Measurements from ENCODE around the gene ANGPTL8.

Gene ANGPTL8, protein sequence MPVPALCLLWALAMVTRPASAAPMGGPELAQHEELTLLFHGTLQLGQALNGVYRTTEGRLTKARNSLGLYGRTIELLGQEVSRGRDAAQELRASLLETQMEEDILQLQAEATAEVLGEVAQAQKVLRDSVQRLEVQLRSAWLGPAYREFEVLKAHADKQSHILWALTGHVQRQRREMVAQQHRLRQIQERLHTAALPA

GRCh38 chr19:11239377-11240000 lies at the start of gene ANGPTL8:
Gene ANGPTL8, plus strand, starts transcription at chr19:11239619. Its CDS starts 19 bp downstream, at chr19:11239638.
- no peak for DNase-seq

DNA sequence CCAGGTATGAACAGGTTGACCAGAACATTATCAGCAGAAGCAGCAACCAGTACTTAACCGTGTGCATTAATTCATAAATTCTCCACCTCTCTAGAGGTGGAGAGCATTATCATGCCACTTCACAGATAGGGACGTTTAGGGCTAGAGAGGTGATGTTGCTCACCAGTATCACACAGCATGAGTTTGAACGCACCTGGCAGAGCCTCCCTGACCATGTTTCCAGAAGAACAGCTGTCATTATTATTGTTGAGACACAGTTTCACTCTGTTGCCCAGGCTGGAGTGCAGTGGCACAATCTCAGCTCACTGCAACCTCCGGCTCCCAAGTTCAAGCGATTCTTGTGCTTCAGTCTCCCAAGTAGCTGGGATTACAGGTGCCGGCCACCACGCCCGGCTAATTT lies 48.9 kb upstream of the ANGPTL8 start:
- no peak for DNase-seq

GRCh38 chr19:11191273-11191755 lies 48.1 kb upstream of the ANGPTL8 start:
- no peak for DNase-seq

DNA sequence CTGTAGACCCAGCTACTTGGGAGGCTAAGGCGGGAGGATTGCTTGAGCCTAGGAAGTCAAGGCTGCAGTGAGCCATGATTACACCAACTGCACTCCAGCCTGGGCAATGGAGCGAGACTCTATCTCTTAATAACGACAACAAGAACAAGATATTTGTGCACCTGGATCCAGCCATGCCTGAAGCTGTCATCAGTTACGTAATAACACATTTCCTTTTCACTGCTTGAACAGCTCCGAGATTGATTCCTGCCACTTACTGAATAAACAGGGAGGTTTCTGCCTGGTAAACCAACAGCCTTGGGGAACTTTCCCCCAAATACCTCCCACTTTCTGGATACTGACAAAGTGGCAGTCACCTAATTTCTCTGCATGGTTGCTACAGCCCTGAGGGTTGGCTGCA lies 47.5 kb upstream of the ANGPTL8 start:
- no peak for DNase-seq

GRCh38 chr19:11192957-11193939 lies 46.2 kb upstream of the ANGPTL8 start:
- no peak for DNase-seq

DNA sequence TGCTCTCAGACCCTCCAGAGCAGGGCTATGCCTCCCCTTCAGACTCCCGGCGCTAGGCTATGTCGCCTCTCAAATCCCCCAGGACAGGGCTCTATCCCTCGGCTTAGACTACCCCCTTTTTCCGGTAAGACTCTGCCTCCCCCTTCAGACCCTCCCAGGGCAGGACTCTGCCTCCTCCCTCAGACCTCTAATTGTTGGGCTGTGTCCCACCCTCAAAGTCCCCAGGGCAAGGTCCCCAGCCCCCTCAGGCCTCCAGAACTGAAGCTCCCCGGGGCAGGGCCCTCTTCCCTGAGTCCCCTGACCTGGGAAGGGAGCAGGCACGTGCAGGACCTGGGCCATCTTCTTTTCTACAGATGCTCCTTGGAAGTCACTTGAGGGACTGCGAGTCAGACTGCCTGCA lies 45.2 kb upstream of the ANGPTL8 start:
- DNase-seq, result no peak

DNA sequence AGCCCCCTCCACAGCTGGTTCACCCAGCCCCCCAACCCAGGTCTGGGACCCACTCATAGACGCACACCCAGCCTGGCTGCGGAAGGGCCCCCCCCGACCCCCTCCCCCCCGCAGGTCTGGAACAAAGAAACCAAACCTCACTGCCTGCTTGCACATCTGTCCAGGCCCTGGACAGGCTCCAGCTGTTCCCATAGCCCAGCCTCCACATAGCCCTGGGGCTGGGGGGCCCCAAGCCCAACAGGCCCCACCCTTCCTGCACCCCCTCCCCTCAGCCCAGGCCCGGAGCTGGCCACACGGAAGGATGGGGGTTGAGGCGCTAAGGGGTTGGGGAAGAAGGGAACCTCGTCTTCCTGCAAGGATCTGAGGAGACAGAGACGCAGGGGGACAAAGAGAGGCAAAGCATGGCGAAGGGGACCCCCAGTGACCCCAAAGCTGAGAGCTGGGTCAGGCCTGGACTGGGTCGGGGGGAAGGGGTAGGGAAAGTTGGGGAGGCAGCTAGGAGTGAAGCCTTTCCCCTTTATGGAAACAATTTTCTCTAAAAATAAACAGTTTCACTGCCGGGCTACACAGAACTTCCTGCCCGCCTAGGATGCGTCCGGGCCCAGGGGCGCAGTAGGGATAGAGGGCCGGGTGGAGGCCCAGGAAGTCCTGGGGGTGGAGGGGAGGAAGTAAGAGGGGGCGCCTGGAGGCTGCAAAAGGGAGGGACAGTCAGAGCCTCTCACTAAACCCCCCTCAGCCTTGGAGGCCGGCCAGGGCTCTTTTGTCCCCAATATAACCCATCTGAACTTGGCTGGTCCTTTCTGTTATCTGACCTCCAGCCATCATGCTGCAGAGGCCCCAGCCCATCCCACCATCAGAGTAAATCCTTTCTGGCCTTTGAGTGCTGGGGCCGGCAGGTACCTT lies 44.5 kb upstream of the ANGPTL8 start:
- no peak for DNase-seq

GRCh38 chr19:11195681-11196080 lies 43.7 kb upstream of the ANGPTL8 start:
- DNase-seq, result no peak

DNA sequence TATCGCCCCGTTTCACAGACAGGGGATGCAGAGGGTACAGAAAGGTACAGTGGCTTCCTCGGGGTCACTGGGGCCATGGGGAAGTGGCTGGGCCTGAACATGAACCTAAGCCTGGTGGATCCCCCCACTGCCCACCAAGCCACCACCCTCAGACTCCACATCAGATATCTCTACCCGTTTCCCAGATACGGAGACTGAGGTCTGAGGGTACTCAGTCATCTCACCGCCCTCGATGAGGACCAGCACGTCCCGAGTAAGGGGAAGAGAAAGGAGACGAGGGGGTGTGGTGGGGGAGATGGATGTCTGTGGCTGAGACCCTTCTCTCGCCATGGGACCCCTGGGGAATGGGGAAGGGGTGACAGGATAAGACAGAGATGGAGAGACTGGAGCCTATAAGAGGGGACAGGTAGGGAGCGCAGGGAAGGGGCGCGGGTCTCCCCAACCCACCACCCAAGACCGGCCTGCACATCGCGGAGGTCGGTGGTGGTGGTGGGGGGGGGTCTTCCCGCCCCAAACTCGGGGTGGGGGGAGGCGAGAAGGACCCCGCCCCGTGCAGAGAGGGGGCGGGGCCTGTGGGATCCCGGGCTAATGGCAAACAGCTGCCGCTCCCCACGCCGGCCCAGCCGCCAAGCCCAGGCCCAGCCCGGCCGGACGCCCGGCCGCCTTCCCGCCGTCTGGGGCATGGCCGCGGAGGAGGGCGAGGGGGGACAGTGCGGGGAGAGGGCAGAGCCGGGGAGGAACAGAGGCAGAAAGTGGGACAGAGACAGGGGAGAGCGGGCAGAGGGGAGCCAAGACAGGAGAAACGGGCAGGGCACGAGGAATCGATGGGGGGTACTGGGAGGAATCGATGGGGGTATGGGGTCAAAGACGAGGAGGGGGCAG lies 42.8 kb upstream of the ANGPTL8 start:
- DNase-seq, result no peak

DNA sequence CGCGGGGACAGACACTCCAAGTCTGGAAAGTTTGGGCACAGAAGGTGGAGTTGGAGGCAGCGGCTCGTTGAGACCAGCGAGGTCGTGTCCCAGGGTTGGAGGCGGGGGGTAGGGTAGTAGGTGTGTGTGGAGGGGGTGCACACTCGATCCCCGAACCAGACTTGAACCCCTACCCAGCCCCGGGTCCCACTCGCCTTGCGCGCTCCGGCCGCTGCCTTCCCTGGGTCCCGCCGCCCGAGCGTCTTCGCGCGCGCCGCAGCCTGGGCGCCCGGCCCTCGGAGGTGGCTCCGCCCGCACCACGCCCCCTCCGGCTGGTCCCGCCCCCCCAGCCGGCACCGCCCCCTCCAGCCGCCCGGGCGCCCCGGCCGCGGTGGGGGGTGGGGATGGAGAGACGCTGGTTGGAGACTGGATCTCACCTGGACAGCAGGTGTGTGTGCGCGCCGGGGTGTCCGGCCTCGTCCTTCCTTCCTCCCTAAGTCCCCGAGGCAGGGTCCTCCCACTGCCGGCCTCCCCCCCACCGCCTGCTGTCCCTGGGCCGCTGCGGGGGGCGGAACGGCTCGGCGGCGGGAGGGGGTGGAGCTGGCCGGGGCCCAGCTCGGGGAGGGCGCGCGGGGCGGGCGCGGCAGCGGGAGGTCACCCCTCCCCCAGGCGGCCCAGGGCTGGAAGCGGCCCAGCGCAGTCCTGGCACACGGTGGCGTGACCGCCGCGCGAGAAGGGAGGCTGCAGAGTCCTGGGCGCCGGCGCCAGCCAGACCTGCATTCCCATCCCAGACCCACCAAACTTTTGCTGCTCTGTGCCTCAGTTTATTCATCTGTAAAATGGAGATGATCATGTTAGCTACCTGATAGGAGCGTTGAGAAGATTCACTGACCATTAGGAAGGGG lies 41.9 kb upstream of the ANGPTL8 start, which contains the start of gene KANK2:
TSS of gene KANK2 (minus strand) at position 255 of the 884 bp plus-strand sequence. CDS start 3,034 bp downstream, outside the sequence.
- DNase-seq, result peak; percentile 66

DNA sequence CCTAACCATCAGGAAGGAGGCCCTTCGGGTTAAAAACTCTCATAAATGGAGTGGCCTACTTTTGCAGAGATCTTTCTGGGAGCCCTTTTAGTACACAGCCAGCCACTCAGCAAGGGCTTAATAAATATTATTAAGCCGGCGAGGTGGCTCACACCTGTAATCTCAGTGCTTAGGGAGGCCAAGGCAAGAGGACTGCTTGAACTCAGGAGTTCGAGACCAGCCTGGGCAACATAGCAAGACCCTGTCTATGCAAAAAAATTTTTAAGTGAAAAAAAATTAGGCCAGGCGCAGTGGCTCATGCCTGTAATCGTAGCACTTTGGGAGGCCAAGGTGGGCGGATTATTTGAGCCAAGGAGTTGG lies 41.3 kb upstream of the ANGPTL8 start:
- no peak for DNase-seq

DNA sequence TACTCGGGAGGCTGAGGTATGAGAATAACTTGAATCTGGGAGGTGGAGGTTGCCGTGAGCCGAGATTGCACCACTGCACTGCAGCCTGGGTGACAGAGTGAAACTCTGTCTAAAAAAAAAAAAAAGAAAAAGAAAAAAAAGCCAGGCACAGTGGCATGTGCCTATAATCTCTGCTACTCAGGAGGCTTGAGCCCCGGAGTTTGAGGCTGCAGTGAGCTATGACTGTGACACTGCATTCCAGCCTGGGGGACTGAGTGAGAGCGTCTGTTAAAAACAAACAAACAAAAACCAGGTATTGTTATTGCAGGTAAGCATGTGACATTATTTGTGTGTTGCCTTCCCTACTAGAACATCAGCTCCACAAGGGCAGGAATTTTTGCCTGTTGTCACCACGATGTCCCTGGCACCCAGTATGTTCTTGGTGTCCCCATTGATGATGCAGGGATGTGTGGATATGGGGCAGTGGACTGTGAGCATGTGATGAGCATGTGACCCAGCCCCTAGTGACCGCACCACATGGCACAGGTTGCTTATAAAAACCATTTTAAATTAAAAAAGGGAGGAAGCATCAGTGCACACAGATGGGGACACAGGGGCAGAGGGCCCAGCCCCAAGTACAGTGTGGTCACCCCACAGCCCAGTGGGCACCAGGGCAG lies 40.5 kb upstream of the ANGPTL8 start:
- DNase-seq, result no peak

GRCh38 chr19:11199517-11199916 lies 39.9 kb upstream of the ANGPTL8 start:
- no peak for DNase-seq

GRCh38 chr19:11200015-11200574 lies 39.3 kb upstream of the ANGPTL8 start:
- no peak for DNase-seq

DNA sequence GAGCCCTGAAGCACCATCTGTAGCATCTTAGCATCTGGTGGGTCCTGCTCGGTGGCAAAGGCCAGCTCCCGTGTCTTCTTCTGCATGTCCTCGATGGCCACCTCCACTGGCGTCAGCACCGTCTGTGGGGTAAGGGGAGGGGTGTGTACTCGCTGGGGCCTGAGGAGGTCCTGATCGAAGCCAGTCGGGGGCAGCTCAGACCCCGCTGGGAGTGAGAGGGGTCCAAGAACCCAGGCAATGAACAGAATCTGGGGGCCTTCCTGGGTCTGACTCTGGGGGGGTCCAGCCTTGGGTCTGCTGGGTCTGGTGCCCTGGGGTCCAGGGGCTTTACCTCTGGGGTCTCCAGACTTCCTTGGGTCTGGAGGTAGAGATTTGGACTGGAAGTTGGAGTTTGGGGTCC lies 38.5 kb upstream of the ANGPTL8 start:
- DNase-seq, result no peak

GRCh38 chr19:11201791-11202190 lies 37.6 kb upstream of the ANGPTL8 start:
- DNase-seq, result no peak

GRCh38 chr19:11202488-11203193 lies 36.8 kb upstream of the ANGPTL8 start:
- no peak for DNase-seq

GRCh38 chr19:11203194-11204075 lies 36.0 kb upstream of the ANGPTL8 start:
- peak; percentile 21 for DNase-seq
